ENCODE data around the gene KTN1.

Gene KTN1

DNA sequence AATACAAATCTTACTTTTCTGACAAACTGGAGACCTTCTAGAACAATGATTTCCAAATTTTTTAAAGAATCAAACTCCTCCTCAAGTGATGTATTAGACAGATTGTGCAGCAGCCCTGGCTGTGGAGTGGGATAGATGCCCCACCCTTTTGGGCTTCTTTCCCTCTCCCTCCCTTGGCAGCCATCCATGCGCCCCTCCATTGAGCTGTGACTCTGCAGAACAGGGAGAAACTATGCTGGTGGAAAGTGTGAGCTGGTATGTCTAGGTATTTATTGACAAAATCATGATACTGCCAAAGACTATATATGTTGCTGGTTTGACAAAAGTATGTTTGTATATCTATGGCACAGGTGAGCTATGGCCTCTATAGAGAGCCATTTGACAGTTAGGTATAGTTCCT lies 138.5 kb downstream of the KTN1 start:
- no peak for FAIRE-seq
- TF ChIP-seq, protein P1, sequence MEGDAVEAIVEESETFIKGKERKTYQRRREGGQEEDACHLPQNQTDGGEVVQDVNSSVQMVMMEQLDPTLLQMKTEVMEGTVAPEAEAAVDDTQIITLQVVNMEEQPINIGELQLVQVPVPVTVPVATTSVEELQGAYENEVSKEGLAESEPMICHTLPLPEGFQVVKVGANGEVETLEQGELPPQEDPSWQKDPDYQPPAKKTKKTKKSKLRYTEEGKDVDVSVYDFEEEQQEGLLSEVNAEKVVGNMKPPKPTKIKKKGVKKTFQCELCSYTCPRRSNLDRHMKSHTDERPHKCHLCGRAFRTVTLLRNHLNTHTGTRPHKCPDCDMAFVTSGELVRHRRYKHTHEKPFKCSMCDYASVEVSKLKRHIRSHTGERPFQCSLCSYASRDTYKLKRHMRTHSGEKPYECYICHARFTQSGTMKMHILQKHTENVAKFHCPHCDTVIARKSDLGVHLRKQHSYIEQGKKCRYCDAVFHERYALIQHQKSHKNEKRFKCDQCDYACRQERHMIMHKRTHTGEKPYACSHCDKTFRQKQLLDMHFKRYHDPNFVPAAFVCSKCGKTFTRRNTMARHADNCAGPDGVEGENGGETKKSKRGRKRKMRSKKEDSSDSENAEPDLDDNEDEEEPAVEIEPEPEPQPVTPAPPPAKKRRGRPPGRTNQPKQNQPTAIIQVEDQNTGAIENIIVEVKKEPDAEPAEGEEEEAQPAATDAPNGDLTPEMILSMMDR (IDR thresholded peaks at IDR 0.05; ENCODE audit: insufficient read depth, missing control alignments): no peak
- DNase-seq (ENCODE audit: insufficient read length, low spot score): no peak

DNA sequence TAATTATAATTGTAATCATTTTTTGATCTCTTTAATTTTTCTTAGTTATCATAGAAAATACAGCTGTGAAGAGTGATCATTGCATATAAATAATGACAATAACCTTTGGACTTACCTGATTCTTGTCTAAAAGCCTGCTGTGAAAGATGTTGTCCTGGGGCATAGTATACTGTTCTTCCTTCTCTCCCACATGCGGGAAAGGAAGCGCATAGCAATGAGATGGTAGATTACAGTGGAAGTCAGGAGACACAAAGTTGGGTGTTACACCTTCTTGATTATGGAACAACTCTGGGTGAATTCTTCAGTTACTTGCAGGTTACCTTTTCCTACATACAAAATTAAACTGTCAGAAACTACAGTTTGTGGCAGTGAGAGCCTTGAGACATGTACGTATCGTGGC lies 140.8 kb downstream of the KTN1 start:
- FAIRE-seq (no peak), DNase-seq (ENCODE audit: insufficient read length, low spot score) (no peak)

GRCh38 chr14:55721353-55721752 lies 141.3 kb downstream of the KTN1 start:
- FAIRE-seq: no peak
- TF ChIP-seq, protein P1 (IDR thresholded peaks at IDR 0.05; ENCODE audit: insufficient read depth, missing control alignments): no peak
- DNase-seq (ENCODE audit: insufficient read length, low spot score): no peak

More for the DNA sequence above, 140.8 kb downstream of the KTN1 start:
- TF ChIP-seq, protein P1 (IDR thresholded peaks at IDR 0.05; ENCODE audit: insufficient read depth, missing control alignments): no peak

GRCh38 chr14:55722054-55722453 lies 142.0 kb downstream of the KTN1 start:
- TF ChIP-seq, protein P1 (IDR thresholded peaks at IDR 0.05; ENCODE audit: insufficient read depth, missing control alignments): no peak
- FAIRE-seq: no peak
- no peak for DNase-seq (ENCODE audit: insufficient read length, low spot score)

DNA sequence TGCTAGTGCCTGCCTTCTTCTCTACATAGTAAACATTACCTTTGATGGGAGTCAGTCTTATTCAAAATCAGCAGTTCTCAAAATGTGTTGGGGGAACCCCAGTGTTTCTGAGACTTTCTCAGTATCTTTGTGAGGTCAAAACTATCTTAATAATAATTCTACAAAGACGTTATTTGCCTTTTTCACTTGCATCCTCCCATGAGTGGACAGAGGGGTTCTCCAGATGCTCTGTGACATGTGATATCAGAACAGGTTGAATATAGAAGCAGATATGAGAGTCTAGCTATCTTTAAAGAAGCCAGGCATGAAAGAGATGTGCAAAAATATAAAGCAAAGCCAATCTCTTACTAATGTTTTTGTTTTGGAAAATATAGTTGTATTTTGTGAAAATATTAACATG lies 144.7 kb downstream of the KTN1 start:
- FAIRE-seq (no peak), DNase-seq (ENCODE audit: insufficient read length, low spot score) (no peak)
- TF ChIP-seq, protein P1 (IDR thresholded peaks at IDR 0.05; ENCODE audit: insufficient read depth, missing control alignments): no peak

GRCh38 chr14:55730592-55731310 lies 150.7 kb downstream of the KTN1 start:
- TF ChIP-seq, protein P1 (IDR thresholded peaks at IDR 0.05; ENCODE audit: insufficient read depth, missing control alignments): no peak
- no peak for DNase-seq (ENCODE audit: insufficient read length, low spot score)
- FAIRE-seq: peak; percentile 96

DNA sequence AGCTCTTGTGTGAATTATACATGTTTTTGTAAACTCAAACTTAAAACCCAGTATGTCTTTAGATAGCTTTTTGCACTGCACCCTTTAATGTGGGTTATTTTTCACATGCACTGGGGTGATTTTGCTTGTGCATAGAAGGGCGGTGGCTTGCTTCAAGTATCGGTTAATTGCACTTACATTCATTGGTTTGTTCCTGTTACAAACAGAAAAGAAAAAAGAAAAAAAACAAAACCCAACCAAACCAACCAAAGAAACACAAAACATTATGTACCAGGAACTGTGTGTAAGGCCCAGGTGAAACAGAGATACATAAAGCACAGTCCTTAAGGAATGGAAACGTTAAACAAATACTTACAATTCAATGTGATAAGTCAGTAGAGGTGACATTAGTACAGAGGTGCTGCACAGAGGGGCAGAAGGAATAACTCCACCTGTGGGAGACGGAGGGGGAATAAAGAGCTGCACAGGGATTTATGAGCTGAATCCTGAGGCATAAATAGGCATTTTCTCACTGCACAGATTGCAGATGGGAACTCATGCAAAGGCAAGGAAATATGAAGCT lies 151.4 kb downstream of the KTN1 start:
- TF ChIP-seq, protein P1 (IDR thresholded peaks at IDR 0.05; ENCODE audit: insufficient read depth, missing control alignments): no peak
- no peak for DNase-seq (ENCODE audit: insufficient read length, low spot score)
- FAIRE-seq: no peak

All from D721Med (cell line).